PC-9 (cell line): ENCODE data around the gene LSP1. TPM values are rescaled to one million over a fixed set of nuclear protein-coding genes. Genes with fewer than 3 reads are reported as not detected.
"Not testable (repeated sequence)": the region's sequence is repeated elsewhere in the genome, so short reads cannot be mapped to it uniquely, and the experiment has no call there.

Experiments
- BruUV-seq: library from RNA; stranded (reverse); fragments of 400-500 nt; replicated peaks from 2 replicates; lab custom pipeline; 2021; lab: Mats Ljungman, UMichigan
- CTCF ChIA-PET: fragments of 300-600 bp; sonication (Branson Sonifier 250); formaldehyde crosslinking; loops from one replicate; lab custom pipeline; 2022; ENCODE audit warnings: antibody characterized with exemption; lab: Charles Lee
- POLR2A ChIA-PET: fragments of 300-600 bp; sonication (Branson Sonifier 250); formaldehyde crosslinking; loops from one replicate; lab custom pipeline; 2022; ENCODE audit warnings: antibody characterized with exemption; ENCODE audit not compliant: unreplicated experiment; lab: Charles Lee
- DNase-seq, 2 experiments: peaks; one replicate each; pipeline versions ENCODE4 v3.0.0 to v3.0.0-alpha.2; 2015 to 2022; ENCODE audit warnings: mixed read lengths in 1 of 2
- H2AFZ ChIP-seq: fragments of 200-600 bp; sonication (generic); 2 replicates; pipeline ENCODE4 v1.8.1; 2017; ENCODE audit warnings: antibody characterized with exemption
- H3F3A ChIP-seq: fragments of 200-600 bp; sonication (generic); 2 replicates; pipeline ENCODE4 v1.8.1; 2017; ENCODE audit warnings: antibody characterized with exemption, mild to moderate bottlenecking, low read depth; ENCODE audit not compliant: insufficient read depth
- H3K27ac ChIP-seq: fragments of 200-600 bp; sonication (generic); 2 replicates; pipeline ENCODE4 v1.6.1; 2016; ENCODE audit warnings: mixed run types
- H3K27me3 ChIP-seq: fragments of 200-600 bp; sonication (generic); 2 replicates; pipeline ENCODE4 v1.6.1; 2016; ENCODE audit warnings: low read depth, mixed run types; ENCODE audit not compliant: insufficient read depth
- H3K36me3 ChIP-seq: fragments of 200-600 bp; sonication (generic); 2 replicates; pipeline ENCODE4 v1.6.1; 2016; ENCODE audit warnings: low read depth, mixed run types
- H3K4me1 ChIP-seq: fragments of 200-600 bp; sonication (generic); replicated peaks from 2 replicates; pipeline ENCODE4 v1.6.1; 2016; ENCODE audit warnings: mixed run types; ENCODE audit not compliant: insufficient read depth
- H3K4me2 ChIP-seq: fragments of 200-600 bp; sonication (generic); 2 replicates; pipeline ENCODE4 v1.6.1; 2017; ENCODE audit warnings: mixed run types
- H3K4me3 ChIP-seq: fragments of 200-600 bp; sonication (generic); 2 replicates; pipeline ENCODE4 v1.6.1; 2016; ENCODE audit warnings: mixed run types
- H3K79me2 ChIP-seq: fragments of 200-600 bp; sonication (generic); 2 replicates; pipeline ENCODE4 v1.6.1; 2017; ENCODE audit warnings: low read depth, mixed run types
- H3K9me2 ChIP-seq: fragments of 200-600 bp; sonication (generic); 2 replicates; pipeline ENCODE4 v1.8.1; 2017; ENCODE audit warnings: mild to moderate bottlenecking; ENCODE audit not compliant: insufficient read depth
- H3K9me3 ChIP-seq: fragments of 200-600 bp; sonication (generic); 2 replicates; pipeline ENCODE4 v1.8.1; 2016; ENCODE audit warnings: low read depth; ENCODE audit not compliant: insufficient read depth
- H4K20me1 ChIP-seq: fragments of 200-600 bp; sonication (generic); 2 replicates; pipeline ENCODE4 v1.8.1; 2017; ENCODE audit not compliant: insufficient read depth
- EZH2 ChIP-seq: fragments of 200-600 bp; sonication (generic); IDR thresholded peaks from 2 replicates; pipeline ENCODE4 v1.8.0; 2017; ENCODE audit warnings: antibody characterized with exemption, low read depth
- intact Hi-C: fragments of 100-400 bp; cut with micrococcal nuclease; formaldehyde crosslinking; loops from one replicate; pipeline ENCODE4 v1.10.0; 2022; ENCODE audit not compliant: unreplicated experiment
- total RNA-seq: library from RNA; stranded (reverse); gene quantifications from 2 replicates; pipeline ENCODE4 v1.2.3, GENCODE V29; 2021
- TF ChIP-seq, protein P1 (sequence below): fragments of 200-600 bp; sonication (generic); conservative IDR thresholded peaks from 2 replicates; pipeline ENCODE4 v1.6.1; 2017; ENCODE audit warnings: mixed run types, antibody characterized with exemption, mild to moderate bottlenecking, moderate library complexity

The LSP1 gene
- total RNA-seq, 1 experiment from 2014 or later: 2.6 TPM

- no peaks in the 10 kb centered on the region for H3K9me2 ChIP-seq
- no peak overlapping the region for H3K27ac ChIP-seq
- H2AFZ ChIP-seq: no peak overlapping the region
- no peaks in the 10 kb centered on the region for H3F3A ChIP-seq
- H3K36me3 ChIP-seq: no peaks in the 10 kb centered on the region
- DNase-seq: no peak
- POLR2A ChIA-PET: no interaction called here
- CTCF ChIA-PET: no interaction called here
- no peaks in the 10 kb centered on the region for H3K79me2 ChIP-seq
- TF ChIP-seq EZH2: no peak
- TF ChIP-seq, protein P1, sequence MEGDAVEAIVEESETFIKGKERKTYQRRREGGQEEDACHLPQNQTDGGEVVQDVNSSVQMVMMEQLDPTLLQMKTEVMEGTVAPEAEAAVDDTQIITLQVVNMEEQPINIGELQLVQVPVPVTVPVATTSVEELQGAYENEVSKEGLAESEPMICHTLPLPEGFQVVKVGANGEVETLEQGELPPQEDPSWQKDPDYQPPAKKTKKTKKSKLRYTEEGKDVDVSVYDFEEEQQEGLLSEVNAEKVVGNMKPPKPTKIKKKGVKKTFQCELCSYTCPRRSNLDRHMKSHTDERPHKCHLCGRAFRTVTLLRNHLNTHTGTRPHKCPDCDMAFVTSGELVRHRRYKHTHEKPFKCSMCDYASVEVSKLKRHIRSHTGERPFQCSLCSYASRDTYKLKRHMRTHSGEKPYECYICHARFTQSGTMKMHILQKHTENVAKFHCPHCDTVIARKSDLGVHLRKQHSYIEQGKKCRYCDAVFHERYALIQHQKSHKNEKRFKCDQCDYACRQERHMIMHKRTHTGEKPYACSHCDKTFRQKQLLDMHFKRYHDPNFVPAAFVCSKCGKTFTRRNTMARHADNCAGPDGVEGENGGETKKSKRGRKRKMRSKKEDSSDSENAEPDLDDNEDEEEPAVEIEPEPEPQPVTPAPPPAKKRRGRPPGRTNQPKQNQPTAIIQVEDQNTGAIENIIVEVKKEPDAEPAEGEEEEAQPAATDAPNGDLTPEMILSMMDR: no peak
- no peak overlapping the region for H3K4me2 ChIP-seq
- no TSS peak for BruUV-seq
- intact Hi-C loops: no loop called here
- H3K9me3 ChIP-seq: no peaks in the 10 kb centered on the region
- H3K27me3 ChIP-seq: 0 out of 2 replicates have a peak, but pooled peaks cover 11% of the 10 kb centered on the region
- no peaks in the 10 kb centered on the region for H3K4me1 ChIP-seq
- H3K4me3 ChIP-seq: no peak overlapping the region
- H4K20me1 ChIP-seq: no peaks in the 10 kb centered on the region
These were observed 18.6 kb downstream of the LSP1 start for GRCh38 chr11:1871531-1871930.

DNA sequence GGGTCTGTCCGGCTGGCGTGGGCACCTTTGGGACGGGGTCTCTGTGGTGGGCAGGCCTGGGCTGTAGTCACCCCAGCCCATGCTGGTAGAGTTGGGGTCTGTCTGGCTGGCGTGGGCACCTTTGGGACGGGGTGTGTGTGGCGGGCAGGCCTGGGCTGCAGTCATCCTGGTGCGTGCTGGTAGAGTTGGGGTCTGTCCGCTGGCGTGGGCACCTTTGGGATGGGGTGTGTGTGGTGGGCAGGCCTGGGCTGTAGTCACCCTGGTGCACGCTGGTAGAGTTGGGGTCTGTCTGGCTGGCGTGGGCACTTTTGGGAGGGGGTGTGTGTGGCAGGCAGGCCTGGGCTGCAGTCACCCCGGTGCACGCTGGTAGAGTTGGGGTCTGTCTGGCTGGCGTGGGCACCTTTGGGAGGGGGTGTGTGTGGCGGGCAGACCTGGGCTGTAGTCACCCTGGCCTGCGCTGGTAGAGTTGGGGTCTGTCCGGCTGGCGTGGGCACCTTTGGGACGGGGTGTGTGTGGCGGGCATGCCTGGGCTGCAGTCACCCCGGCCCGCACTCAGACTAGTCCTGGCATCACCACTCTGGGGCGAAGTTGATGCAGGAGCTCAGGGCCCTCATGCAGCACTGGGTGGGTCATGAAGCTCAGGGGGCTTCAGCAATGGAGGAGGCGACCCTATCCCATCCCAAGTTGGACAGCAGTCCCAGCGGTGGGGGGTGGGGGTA lies 19.5 kb downstream of the LSP1 start:
- no peaks in the 10 kb centered on the region for H3K4me1 ChIP-seq
- POLR2A ChIA-PET: no interaction called here
- CTCF ChIA-PET: no interaction called here
- H3F3A ChIP-seq: no peaks in the 10 kb centered on the region
- no peak for DNase-seq
- no peak for TF ChIP-seq EZH2
- TF ChIP-seq, protein P1: no peak
- no peak overlapping the region for H2AFZ ChIP-seq
- no peak overlapping the region for H3K4me2 ChIP-seq
- H3K9me2 ChIP-seq: no peaks in the 10 kb centered on the region
- no TSS peak for BruUV-seq
- H3K36me3 ChIP-seq: no peaks in the 10 kb centered on the region
- H3K27ac ChIP-seq: no peak overlapping the region
- no peaks in the 10 kb centered on the region for H3K9me3 ChIP-seq
- intact Hi-C loops: no loop called here
- 0 out of 2 replicates have a peak, but pooled peaks cover 11% of the 10 kb centered on the region for H3K27me3 ChIP-seq
- no peaks in the 10 kb centered on the region for H4K20me1 ChIP-seq
- no peak overlapping the region for H3K4me3 ChIP-seq
- no peaks in the 10 kb centered on the region for H3K79me2 ChIP-seq

DNA sequence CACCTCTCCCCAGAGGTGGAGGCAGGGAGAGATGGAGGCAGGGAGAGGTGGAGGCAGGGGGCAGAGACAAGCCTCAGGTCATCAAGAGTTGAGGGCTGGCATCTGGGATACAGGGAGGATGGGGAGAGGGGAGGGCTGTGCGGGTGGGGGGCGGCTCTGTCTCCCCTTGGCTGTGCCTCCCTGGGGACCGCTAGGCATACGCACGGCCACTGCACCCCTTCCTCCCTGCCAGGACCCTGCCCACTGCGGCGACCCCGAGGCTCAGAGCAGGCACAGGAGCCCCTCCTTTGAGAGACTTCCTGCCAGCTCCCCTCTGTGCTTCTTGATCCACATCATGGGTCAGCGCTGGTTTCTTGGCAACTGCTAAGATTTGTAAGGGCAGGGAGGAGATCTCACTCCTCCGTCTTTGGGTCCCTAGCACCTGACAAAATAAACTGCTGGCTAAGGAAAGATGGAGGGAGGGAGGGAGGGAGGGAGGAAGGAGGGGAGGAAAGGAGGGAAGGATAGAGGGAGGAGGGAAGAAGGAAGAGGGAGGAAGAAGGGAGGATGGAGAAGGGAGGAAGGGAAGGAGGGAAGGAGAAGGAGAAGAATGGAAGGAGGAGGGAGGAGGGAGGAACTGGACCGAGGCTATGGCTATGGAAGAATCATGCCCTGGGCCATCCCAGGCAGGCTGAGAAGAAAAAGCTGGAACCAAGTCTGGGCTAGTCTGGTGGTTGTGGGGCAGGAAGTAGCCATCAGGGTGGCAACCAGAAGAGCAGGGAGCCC lies 20.3 kb downstream of the LSP1 start:
- no TSS peak for BruUV-seq
- DNase-seq: no peak

GRCh38 chr11:1873813-1874150 lies 20.9 kb downstream of the LSP1 start:
- H3K27ac ChIP-seq, H3K9me3 ChIP-seq, H3K4me3 ChIP-seq, H4K20me1 ChIP-seq, H2AFZ ChIP-seq, DNase-seq, H3K36me3 ChIP-seq, BruUV-seq, H3K4me2 ChIP-seq, H3K79me2 ChIP-seq, H3K4me1 ChIP-seq, H3F3A ChIP-seq, H3K9me2 ChIP-seq, CTCF ChIA-PET, intact Hi-C loops, POLR2A ChIA-PET: not testable (repeated sequence)
- H3K27me3 ChIP-seq: 0 out of 2 replicates have a peak, but pooled peaks cover 11% of the 10 kb centered on the region

More for the DNA sequence above, 20.3 kb downstream of the LSP1 start:
- no peak overlapping the region for H3K4me2 ChIP-seq
- H4K20me1 ChIP-seq: no peaks in the 10 kb centered on the region
- no peak overlapping the region for H3K4me3 ChIP-seq
- H3K79me2 ChIP-seq: no peaks in the 10 kb centered on the region
- ChIA-PET POLR2A (no interaction called here), CTCF (no interaction called here)
- no peak overlapping the region for H3K27ac ChIP-seq
- intact Hi-C loops: no loop called here
- H2AFZ ChIP-seq: no peak overlapping the region
- H3K36me3 ChIP-seq: no peaks in the 10 kb centered on the region
- no peaks in the 10 kb centered on the region for H3K9me2 ChIP-seq
- H3K9me3 ChIP-seq: no peaks in the 10 kb centered on the region
- no peak for TF ChIP-seq EZH2
- TF ChIP-seq, protein P1: no peak
- H3K4me1 ChIP-seq: no peaks in the 10 kb centered on the region
- H3F3A ChIP-seq: no peaks in the 10 kb centered on the region
- H3K27me3 ChIP-seq: 0 out of 2 replicates have a peak, but pooled peaks cover 11% of the 10 kb centered on the region

DNA sequence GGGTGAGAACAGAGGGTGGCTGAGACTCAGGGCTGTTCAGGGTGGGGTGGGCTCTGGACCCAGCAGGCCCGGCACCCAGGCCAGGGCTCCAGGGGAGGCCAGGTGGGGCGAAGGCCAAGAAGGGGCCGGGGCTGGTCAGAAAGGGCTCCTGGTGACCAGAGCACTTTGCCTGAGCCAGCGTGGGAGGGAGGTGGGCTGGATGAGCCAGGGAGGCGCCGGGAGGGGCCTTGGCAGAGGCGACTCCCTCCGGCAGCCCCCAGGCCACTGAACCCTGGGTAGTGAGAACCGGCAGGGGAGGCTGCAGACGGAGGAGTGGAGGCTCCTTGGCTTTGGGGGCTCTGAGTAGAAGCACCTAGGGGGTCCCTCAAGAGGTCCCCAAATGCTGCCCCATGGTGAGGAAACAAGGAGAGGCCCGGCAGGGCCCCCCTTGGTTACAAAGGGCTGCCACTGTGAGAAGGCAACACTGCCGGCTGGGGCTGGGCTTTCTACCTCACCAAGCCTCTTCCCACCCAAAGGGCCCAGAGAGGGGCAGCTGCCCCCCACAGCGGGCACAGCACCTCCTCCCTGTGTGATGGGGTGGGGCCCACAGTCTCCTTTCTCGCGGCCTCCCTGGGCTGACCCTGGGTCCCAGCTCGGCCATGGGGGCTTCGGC lies 21.7 kb downstream of the LSP1 start:
- CTCF ChIA-PET, H3K4me1 ChIP-seq, H4K20me1 ChIP-seq, DNase-seq, H3K4me3 ChIP-seq, H3K36me3 ChIP-seq, H3K4me2 ChIP-seq, H3K79me2 ChIP-seq, H2AFZ ChIP-seq, H3K9me2 ChIP-seq, H3F3A ChIP-seq, H3K9me3 ChIP-seq, H3K27ac ChIP-seq, POLR2A ChIA-PET, BruUV-seq: not testable (repeated sequence)
- H3K27me3 ChIP-seq: 0 out of 2 replicates have a peak, but pooled peaks cover 11% of the 10 kb centered on the region
- intact Hi-C loops: loop anchor here (5.0 kb wide), 1 partner anchor 182 kb away; no protein-coding TSS in a partner anchor
